ENCODE measurements around the gene PTGER3.

DNA sequence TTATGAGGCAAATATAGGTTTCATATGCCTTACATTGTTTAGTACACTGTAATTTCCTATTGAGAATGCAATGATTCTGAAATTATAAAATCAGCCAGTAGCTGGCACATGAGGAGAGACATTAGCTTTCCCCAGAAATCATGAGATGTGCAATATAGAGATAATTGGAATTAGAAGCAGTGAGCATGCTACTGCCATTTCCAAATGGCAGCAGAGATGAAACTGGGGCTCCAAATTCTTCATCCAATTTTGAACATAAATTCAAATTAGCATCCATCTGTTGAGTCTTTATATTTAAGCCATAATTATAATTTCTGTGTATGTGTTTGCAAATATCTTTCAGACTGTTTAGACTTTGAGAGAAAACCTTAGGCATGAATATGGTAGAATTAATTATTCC lies 28.8 kb downstream of the PTGER3 start:
- TF ChIP-seq, protein P1, sequence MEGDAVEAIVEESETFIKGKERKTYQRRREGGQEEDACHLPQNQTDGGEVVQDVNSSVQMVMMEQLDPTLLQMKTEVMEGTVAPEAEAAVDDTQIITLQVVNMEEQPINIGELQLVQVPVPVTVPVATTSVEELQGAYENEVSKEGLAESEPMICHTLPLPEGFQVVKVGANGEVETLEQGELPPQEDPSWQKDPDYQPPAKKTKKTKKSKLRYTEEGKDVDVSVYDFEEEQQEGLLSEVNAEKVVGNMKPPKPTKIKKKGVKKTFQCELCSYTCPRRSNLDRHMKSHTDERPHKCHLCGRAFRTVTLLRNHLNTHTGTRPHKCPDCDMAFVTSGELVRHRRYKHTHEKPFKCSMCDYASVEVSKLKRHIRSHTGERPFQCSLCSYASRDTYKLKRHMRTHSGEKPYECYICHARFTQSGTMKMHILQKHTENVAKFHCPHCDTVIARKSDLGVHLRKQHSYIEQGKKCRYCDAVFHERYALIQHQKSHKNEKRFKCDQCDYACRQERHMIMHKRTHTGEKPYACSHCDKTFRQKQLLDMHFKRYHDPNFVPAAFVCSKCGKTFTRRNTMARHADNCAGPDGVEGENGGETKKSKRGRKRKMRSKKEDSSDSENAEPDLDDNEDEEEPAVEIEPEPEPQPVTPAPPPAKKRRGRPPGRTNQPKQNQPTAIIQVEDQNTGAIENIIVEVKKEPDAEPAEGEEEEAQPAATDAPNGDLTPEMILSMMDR (conservative IDR thresholded peaks at IDR 0.05; ENCODE audit: low read depth in 2 of 2), result no peak
- TF ChIP-seq NANOG (IDR thresholded peaks at IDR 0.05; ENCODE audit: borderline replicate concordance) (no peak), EZH2 (IDR thresholded peaks at IDR 0.05; ENCODE audit: low read depth, unreplicated experiment) (no peak), POLR2AphosphoS5 (IDR thresholded peaks at IDR 0.05; ENCODE audit: low read depth) (no peak), ETS1 (IDR thresholded peaks at IDR 0.05) (no peak), EZH2phosphoT487 (IDR thresholded peaks at IDR 0.05; ENCODE audit: unreplicated experiment) (no peak), ZNF114 (CRISPR knock-in tag; IDR thresholded peaks at IDR 0.05) (no peak), CREB1 (CRISPR knock-in tag; IDR thresholded peaks at IDR 0.05; ENCODE audit: low read depth) (no peak), JUNB (IDR thresholded peaks at IDR 0.05; ENCODE audit: unreplicated experiment) (no peak), STAT1 (IDR thresholded peaks at IDR 0.05; ENCODE audit: unreplicated experiment) (no peak), ZNF331 (CRISPR knock-in tag; IDR thresholded peaks at IDR 0.05; ENCODE audit: low read depth) (no peak)

Data from GM23338 (cell line).